Measurements from ENCODE around the gene LIPF. TPM values are rescaled to one million over a fixed set of nuclear protein-coding genes. Genes with fewer than 3 reads are reported as not detected.

The LIPF gene
- total RNA-seq, 1 experiment from 2014 or later, result not detected

GRCh38 chr10:88642963-88643362 is 21.3 kb upstream of the LIPF start:
- peaks cover 10% of the 10 kb centered on the region; the same call in 1 of the 2 replicates for H3K4me1 ChIP-seq
- Mint-ChIP-seq H3K27me3 (ENCODE audit: insufficient read depth, unreplicated experiment) (peaks cover 10% of the 10 kb centered on the region), H3K4me1 (ENCODE audit: low read depth, unreplicated experiment) (no peaks in the 10 kb centered on the region), H3K36me3 (ENCODE audit: insufficient read depth, unreplicated experiment) (no peaks in the 10 kb centered on the region), H3K9me3 (ENCODE audit: unreplicated experiment) (peaks cover 10% of the 10 kb centered on the region), H3K27ac (ENCODE audit: unreplicated experiment) (no peak overlapping the region), H3K4me3 (ENCODE audit: unreplicated experiment) (no peak overlapping the region)
- intact Hi-C loops (cut with micrococcal nuclease; ENCODE audit: unreplicated experiment), result no loop called here
- no peaks in the 10 kb centered on the region for H3K36me3 ChIP-seq (ENCODE audit: control insufficient read depth, insufficient read depth, low read length)
- no peak overlapping the region for H3K4me3 ChIP-seq (ENCODE audit: low read depth, low read length)
- no peaks in the 10 kb centered on the region for H3K27me3 ChIP-seq (replicated peaks; ENCODE audit: control insufficient read depth, insufficient read depth, low read length)
- POLR2A ChIA-PET, result no interaction called here
- TF ChIP-seq CTCF (IDR thresholded peaks at IDR 0.05; ENCODE audit: insufficient read depth in 1 of 2, low read depth in 1 of 2, low read length in 1 of 2, severe bottlenecking in 1 of 2, unreplicated experiment in 1 of 2), result no peak
- no peak for DNase-seq
- BruUV-seq (replicated peaks), result no TSS peak
- no peaks in the 10 kb centered on the region for H3K9me3 ChIP-seq
- CTCF ChIA-PET, result no interaction called here

- H3K9me3 Mint-ChIP-seq (ENCODE audit: unreplicated experiment), result no peaks in the 10 kb centered on the region
- no peaks in the 10 kb centered on the region for H3K4me1 ChIP-seq
- ChIA-PET POLR2A (no interaction called here), CTCF (no interaction called here)
- TF ChIP-seq CTCF (IDR thresholded peaks at IDR 0.05; ENCODE audit: insufficient read depth in 1 of 2, low read depth in 1 of 2, low read length in 1 of 2, severe bottlenecking in 1 of 2, unreplicated experiment in 1 of 2), result no peak
- intact Hi-C loops (cut with micrococcal nuclease; ENCODE audit: unreplicated experiment), result no loop called here
- H3K27me3 Mint-ChIP-seq (ENCODE audit: insufficient read depth, unreplicated experiment), result peaks cover 12% of the 10 kb centered on the region
- H3K27ac Mint-ChIP-seq (ENCODE audit: unreplicated experiment), result no peak overlapping the region
- H3K9me3 ChIP-seq, result no peaks in the 10 kb centered on the region
- no peak overlapping the region for H3K4me3 ChIP-seq (ENCODE audit: low read depth, low read length)
- no peaks in the 10 kb centered on the region for H3K36me3 ChIP-seq (ENCODE audit: control insufficient read depth, insufficient read depth, low read length)
- H3K4me1 Mint-ChIP-seq (ENCODE audit: low read depth, unreplicated experiment), result no peaks in the 10 kb centered on the region
- H3K4me3 Mint-ChIP-seq (ENCODE audit: unreplicated experiment), result no peak overlapping the region
- DNase-seq, result no peak
- BruUV-seq (replicated peaks), result no TSS peak
- no peaks in the 10 kb centered on the region for H3K27me3 ChIP-seq (replicated peaks; ENCODE audit: control insufficient read depth, insufficient read depth, low read length)
- H3K36me3 Mint-ChIP-seq (ENCODE audit: insufficient read depth, unreplicated experiment), result no peaks in the 10 kb centered on the region
Measured at GRCh38 chr10:88647061-88647615, 17.1 kb upstream of the LIPF start.

- Mint-ChIP-seq H3K4me3 (ENCODE audit: unreplicated experiment) (no peak overlapping the region), H3K9me3 (ENCODE audit: unreplicated experiment) (no peaks in the 10 kb centered on the region), H3K36me3 (ENCODE audit: insufficient read depth, unreplicated experiment) (no peaks in the 10 kb centered on the region), H3K4me1 (ENCODE audit: low read depth, unreplicated experiment) (no peaks in the 10 kb centered on the region), H3K27ac (ENCODE audit: unreplicated experiment) (no peak overlapping the region), H3K27me3 (ENCODE audit: insufficient read depth, unreplicated experiment) (peaks cover 8% of the 10 kb centered on the region)
- DNase-seq, result no peak
- ChIA-PET POLR2A (no interaction called here), CTCF (no interaction called here)
- Histone ChIP-seq H3K9me3 (no peaks in the 10 kb centered on the region), H3K4me1 (no peaks in the 10 kb centered on the region), H3K36me3 (ENCODE audit: control insufficient read depth, insufficient read depth, low read length) (no peaks in the 10 kb centered on the region), H3K4me3 (ENCODE audit: low read depth, low read length) (no peak overlapping the region), H3K27me3 (replicated peaks; ENCODE audit: control insufficient read depth, insufficient read depth, low read length) (no peaks in the 10 kb centered on the region)
- no peak for TF ChIP-seq CTCF (IDR thresholded peaks at IDR 0.05; ENCODE audit: insufficient read depth in 1 of 2, low read depth in 1 of 2, low read length in 1 of 2, severe bottlenecking in 1 of 2, unreplicated experiment in 1 of 2)
- intact Hi-C loops (cut with micrococcal nuclease; ENCODE audit: unreplicated experiment), result no loop called here
- no TSS peak for BruUV-seq (replicated peaks)
Measured at GRCh38 chr10:88651101-88651551, 13.1 kb upstream of the LIPF start.

Measured in Caco-2 (cell line).